Kidney epithelial cell (primary cell): ENCODE measurements around the gene HIPK3. TPM values are rescaled to one million over a fixed set of nuclear protein-coding genes. Genes with fewer than 3 reads are reported as not detected.
"Not testable (repeated sequence)": the region's sequence is repeated elsewhere in the genome, so short reads cannot be mapped to it uniquely, and the experiment has no call there.

Experiments
- DNase-seq: peaks from one replicate; pipeline ENCODE4 v3.0.0-alpha.2; 2010; ENCODE audit warnings: low read depth
- H3K27me3 ChIP-seq: 2 replicates; pipeline ENCODE4 v1.6.0; 2011; ENCODE audit warnings: low read length; ENCODE audit not compliant: control insufficient read depth, insufficient read depth
- H3K36me3 ChIP-seq: 2 replicates; pipeline ENCODE4 v1.5.1; 2011; ENCODE audit warnings: low read length; ENCODE audit not compliant: control insufficient read depth, insufficient read depth
- H3K4me3 ChIP-seq: 2 replicates; pipeline ENCODE4 v1.5.1; 2011; ENCODE audit warnings: low read depth, mild to moderate bottlenecking, control low read depth, low read length
- CTCF ChIP-seq: IDR thresholded peaks from 2 replicates; pipeline ENCODE4 v1.5.1; 2011; ENCODE audit warnings: mild to moderate bottlenecking, moderate library complexity, low read length, control low read depth, inconsistent platforms; ENCODE audit not compliant: insufficient read depth, poor library complexity, severe bottlenecking
- total RNA-seq: library from RNA; depleted of rRNA; stranded (reverse); fragments of >200 nt; gene quantifications from 2 replicates; pipeline ENCODE4 v1.2.3, GENCODE V29; 2015

The HIPK3 gene
- total RNA-seq, 1 donor from 2014 or later, result 66.8 TPM

- Histone ChIP-seq H3K4me3 (no peak overlapping the region), H3K36me3 (no peaks in the 10 kb centered on the region), H3K27me3 (no peaks in the 10 kb centered on the region)
- TF ChIP-seq CTCF, result no peak
- no peak for DNase-seq
Measured at GRCh38 chr11:33234397-33235190, 22.6 kb upstream of the HIPK3 start.

DNA sequence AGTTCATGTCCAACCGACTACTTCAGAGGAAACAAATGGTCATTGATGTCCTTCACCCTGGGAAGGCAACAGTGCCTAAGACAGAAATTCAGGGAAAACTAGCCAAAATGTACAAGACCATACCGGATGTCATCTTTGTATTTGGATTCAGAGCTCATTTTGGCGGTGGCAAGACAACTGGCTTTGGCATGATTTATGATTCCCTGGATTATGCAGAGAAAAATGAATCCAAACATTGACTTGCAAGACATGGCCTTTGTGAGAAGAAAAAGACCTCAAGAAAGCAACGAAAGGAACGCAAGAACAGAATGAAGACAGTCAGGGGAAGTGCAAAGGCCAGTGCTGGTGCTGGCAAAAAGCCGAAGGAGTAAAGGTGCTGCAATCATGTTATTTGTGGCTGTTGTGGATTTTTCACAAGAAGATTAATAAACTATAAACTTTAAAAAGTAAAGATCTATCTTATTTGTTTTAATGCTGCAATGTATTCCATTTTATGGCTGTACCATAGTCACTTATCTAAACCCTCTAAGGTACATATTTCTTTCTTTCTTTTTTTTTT lies 20.1 kb upstream of the HIPK3 start:
- H3K36me3 ChIP-seq, result no peaks in the 10 kb centered on the region
- DNase-seq, result no peak
- TF ChIP-seq CTCF, result no peak
- H3K4me3 ChIP-seq, result no peak overlapping the region
- H3K27me3 ChIP-seq, result no peaks in the 10 kb centered on the region

GRCh38 chr11:33242575-33242974 lies 14.6 kb upstream of the HIPK3 start:
- DNase-seq, result no peak
- no peak for TF ChIP-seq CTCF
- H3K4me3 ChIP-seq, result no peak overlapping the region
- H3K27me3 ChIP-seq, result no peaks in the 10 kb centered on the region
- no peaks in the 10 kb centered on the region for H3K36me3 ChIP-seq

- not testable (repeated sequence) for DNase-seq, H3K27me3 ChIP-seq, H3K36me3 ChIP-seq, H3K4me3 ChIP-seq
Measured at GRCh38 chr11:33243654-33244053, 13.5 kb upstream of the HIPK3 start.

GRCh38 chr11:33248416-33248971 lies 8.7 kb upstream of the HIPK3 start:
- Histone ChIP-seq H3K27me3 (no peaks in the 10 kb centered on the region), H3K36me3 (no peaks in the 10 kb centered on the region), H3K4me3 (no peak overlapping the region)
- no peak for DNase-seq
- TF ChIP-seq CTCF, result no peak

GRCh38 chr11:33256031-33256812 lies 959 bp upstream of the HIPK3 start:
- no peak for DNase-seq
- no peaks in the 10 kb centered on the region for H3K27me3 ChIP-seq

More at GRCh38 chr11:33256031-33256812, 959 bp upstream of the HIPK3 start:
- Histone ChIP-seq H3K36me3 (no peaks in the 10 kb centered on the region), H3K4me3 (peak overlapping the region; percentile 84)
- no peak for TF ChIP-seq CTCF
